Stimulated activated CD8-positive, alpha-beta memory T cell treated with anti-CD3 and anti-CD28 coated beads, Interleukin-15, amount 100 ng/mL, for 1 hour (primary cell): ENCODE measurements around the gene NRROS.

Experiments used
- DNase-seq: peaks from one replicate; pipeline ENCODE4 v3.0.0-alpha.2; 2020; ENCODE audit warnings: low read depth

The NRROS gene

GRCh38 chr3:196686436-196686835 is 46.9 kb downstream of the NRROS start:
- no peak for DNase-seq

DNA sequence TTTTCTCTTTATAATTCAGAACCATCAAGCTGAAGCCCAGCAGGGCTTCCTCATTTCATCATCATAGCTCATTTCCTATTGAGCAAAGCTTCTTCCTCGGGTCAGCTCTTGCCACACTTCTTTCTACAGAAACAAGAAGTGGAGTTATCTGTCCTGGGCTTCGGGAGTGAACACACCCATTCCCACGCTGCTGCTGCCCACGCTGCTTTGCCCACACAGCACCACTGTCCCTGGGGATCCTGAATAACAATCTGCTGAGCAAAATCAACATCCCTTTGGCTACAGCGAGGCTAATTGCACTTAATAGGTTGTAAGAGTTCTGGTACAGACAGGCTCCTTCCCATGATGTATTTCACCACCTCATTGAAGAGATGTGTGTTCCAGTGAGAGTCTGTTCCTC is 48.9 kb downstream of the NRROS start:
- DNase-seq: no peak

DNA sequence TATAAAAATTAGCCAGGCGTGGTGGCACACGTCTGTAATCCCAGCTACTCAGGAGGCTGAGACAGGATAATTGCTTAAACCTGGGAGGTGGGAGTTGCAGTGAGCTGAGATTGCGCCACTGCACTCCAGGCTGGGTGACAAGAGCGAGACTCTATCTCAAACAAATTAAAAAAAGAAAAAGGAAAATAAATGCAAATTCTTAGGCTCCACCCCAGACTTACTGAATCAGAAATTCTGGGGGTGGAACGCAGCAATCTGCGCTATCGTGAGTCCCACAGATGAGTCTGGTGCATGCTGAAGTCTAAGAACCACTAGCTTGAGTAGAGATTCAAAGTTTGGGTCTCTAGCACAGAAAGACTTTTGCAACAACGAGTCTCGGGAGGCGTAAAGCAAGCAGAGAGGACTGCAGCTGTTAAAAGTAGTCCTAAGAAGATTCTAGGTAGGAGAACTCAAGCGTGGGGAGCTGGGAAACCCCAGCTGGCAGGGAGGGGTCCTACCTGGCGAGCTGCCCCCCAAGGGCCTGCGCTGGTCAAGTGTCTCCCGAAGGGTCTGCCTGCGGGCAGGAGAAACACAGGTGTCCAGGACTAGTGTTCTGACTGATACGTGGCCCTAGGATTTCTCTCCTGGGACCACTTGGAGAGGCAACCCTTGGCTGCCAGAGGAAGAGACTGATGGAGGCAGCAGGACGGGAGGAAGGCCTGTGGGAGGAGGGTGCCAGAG is 50.6 kb downstream of the NRROS start:
- DNase-seq: no peak

DNA sequence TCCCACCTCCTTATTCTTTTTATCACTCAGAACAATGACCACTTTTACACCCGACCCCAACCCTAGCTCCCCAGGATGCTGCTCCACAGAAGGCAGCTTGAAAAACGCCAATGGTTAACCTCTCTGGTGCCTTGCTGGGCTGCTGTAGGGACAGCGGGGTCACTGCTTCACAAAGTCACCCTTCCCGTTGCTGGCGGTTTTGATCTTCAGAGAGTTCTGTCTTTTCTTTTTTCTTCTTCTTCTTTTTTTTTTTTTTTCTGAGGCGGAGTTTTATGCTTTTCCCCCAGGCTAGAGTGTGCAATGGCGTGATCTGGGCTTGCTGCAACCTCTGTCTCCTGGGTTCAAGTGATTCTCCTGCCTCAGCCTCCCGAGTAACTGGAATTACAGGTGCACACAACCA is 51.9 kb downstream of the NRROS start:
- DNase-seq: no peak

DNA sequence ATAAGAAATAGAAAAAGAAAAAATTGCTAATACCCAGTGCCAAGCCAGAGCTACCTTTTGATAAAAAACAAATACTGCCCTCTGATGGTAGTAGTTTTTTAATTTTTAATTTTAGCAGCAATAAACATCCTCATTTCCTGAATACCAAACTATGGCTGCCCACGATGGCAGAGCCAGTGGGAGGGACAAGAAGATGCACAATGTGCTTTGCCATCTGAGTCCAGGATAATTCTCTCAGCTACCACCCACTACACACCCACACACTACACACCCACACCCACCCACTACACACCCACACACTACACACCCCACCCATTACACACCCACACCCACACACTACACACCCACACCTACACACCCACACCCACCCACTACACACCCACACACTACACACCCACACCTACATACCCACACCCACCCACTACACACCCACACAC is 54.7 kb downstream of the NRROS start:
- no peak for DNase-seq

GRCh38 chr3:196694941-196695848 is 55.7 kb downstream of the NRROS start:
- DNase-seq: no peak

GRCh38 chr3:196695849-196696226 is 56.3 kb downstream of the NRROS start:
- DNase-seq: no peak

- DNase-seq: no peak
These were observed 57.8 kb downstream of the NRROS start for GRCh38 chr3:196697270-196697669.

- no peak for DNase-seq
These were observed 60.3 kb downstream of the NRROS start for GRCh38 chr3:196699749-196700148.

- DNase-seq: no peak
These were observed 61.3 kb downstream of the NRROS start for GRCh38 chr3:196700801-196701200.

DNA sequence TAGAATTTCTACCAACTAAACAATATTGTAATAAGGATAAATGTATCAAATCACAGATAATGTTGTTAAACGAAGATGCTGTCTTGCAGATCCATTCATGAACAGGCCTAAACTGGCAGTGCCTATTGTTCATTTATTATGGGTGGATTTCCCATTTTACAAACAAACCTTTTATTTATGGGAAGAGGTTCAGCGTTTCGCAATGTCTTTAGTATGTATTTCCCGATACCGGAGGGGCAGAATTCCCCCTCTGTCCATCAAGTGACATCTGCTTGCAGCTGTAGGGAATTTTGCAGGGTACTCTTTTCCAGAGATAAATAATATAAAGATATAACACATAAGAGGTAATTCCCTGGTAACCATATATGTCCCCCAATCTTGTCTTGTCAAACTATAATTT is 66.8 kb downstream of the NRROS start:
- no peak for DNase-seq

- no peak for DNase-seq
These were observed 67.2 kb downstream of the NRROS start for GRCh38 chr3:196706731-196707130.

DNA sequence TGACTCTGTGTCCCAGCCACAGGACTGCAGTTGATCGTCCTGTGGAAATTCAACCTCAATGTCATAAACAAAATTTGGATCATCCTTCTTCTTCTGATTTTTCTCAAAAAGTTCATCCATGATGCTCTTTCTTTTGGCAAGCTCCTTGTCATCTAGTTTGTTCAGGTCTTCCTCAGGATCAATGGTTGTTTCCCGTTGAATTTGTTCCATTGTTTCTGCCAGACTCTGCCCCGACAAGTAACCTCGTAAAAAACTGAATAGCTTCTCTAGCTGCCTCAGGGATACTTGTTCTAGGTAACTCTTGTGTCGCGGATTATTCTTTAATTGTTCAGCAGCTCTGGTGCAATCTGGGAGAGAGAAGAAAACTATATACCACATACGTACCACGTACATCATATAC is 68.1 kb downstream of the NRROS start:
- no peak for DNase-seq

- no peak for DNase-seq
These were observed 69.0 kb downstream of the NRROS start for GRCh38 chr3:196708467-196708866.
